ENCODE results near the gene RTN1. TPM values are rescaled to one million over a fixed set of nuclear protein-coding genes. Genes with fewer than 3 reads are reported as not detected.

RTN1 gene
- total RNA-seq, 4 donors from 2014 or later, result 2.4 to 4.9 (median 4.6) TPM; not detected in 1

- intact Hi-C loops (cut with DNase I; ENCODE audit: low total_unique reads) (no loop called here), in situ Hi-C loops (cut with MboI; ENCODE audit: low pct_ligation_motif_present in 1 of 4, low pct_unique_long_range_greater_than_20kb in 1 of 4, low sequenced_read_pairs in 3 of 4) (loop anchor here in 1 of 4 donors (25.0 kb wide), 1 partner anchor 281 kb away; the partner anchor contains the start of gene LRRC9)
- TF ChIP-seq CTCF (IDR thresholded peaks at IDR 0.05), result peak in 1 of 5 experiments; percentile 12
- TF ChIP-seq EP300 (IDR thresholded peaks at IDR 0.05; ENCODE audit: low read depth), result no peak
- H3K4me1 ChIP-seq, result peaks cover 0 to 9% (median 5%) of the 10 kb centered on the region in 4 donors
- DNase-seq, result no peak
- no peak overlapping the region for H3K27ac ChIP-seq
- WGBS, 2 donors (ENCODE audit: low coverage in 1 of 2), result 36% methylated on average over 3 of the region's 3 CpGs; no CpG with 5 or more reads in 1 of the 2 donors
- H3K4me3 ChIP-seq, result no peak overlapping the region
- H3K9me3 ChIP-seq, result no peaks in the 10 kb centered on the region
- H3K27me3 ChIP-seq, result peaks cover 45% of the 10 kb centered on the region
- no peaks in the 10 kb centered on the region for H3K36me3 ChIP-seq
Observed at GRCh38 chr14:59631237-59631636, 239.3 kb downstream of the RTN1 start.

DNA sequence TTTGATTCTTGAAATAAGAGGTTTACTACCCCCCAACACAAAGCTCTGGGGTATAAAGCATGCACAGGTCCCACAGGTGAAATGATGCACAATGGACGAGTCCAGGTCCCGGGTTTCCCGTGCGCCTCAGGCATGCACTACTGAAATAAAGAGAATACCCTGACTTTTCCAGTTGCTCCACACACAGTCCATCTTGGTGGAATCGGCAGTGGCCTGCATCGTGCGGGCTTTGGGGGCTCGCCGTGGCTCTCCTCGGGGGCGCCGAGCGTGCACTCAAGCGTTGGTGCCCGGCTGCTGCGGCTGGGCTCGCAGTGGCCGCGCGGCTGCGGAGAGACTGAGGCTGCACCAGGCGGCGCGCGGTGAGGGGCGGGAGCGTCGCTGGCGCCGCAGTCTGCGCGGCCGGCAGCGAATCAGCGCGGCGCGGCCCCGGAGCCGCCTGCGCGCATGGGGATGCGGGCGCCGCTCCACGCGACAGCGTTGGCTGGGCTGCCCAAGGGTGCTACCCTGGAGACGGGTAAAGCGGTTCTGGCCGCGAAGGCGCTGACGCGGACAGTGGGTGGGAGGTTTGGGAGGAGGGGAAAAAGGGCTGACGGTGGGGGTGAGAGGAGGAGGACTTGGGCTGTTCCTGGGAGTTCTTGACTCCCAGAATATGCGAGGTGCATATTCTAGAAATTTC, 240.2 kb downstream of the RTN1 start:
- H3K27me3 ChIP-seq, result peaks cover 53% of the 10 kb centered on the region
- 2 to 12% methylated on average over 4 to 21 of the region's 57 CpGs for WGBS, 2 donors (ENCODE audit: low coverage in 1 of 2)
- peak overlapping the region in 2 of 4 donors; percentile 17 to 35 for H3K4me3 ChIP-seq
- H3K4me1 ChIP-seq, result peaks cover 0 to 9% (median 5%) of the 10 kb centered on the region in 4 donors
- no peak overlapping the region for H3K27ac ChIP-seq
- DNase-seq, result no peak
- in situ Hi-C loops (cut with MboI; ENCODE audit: low pct_ligation_motif_present in 1 of 4, low pct_unique_long_range_greater_than_20kb in 1 of 4, low sequenced_read_pairs in 3 of 4), result loop anchor here in 1 of 4 donors (25.0 kb wide), 1 partner anchor 282 kb away; the partner anchor contains the start of gene LRRC9
- intact Hi-C loops (cut with DNase I; ENCODE audit: low total_unique reads), result no loop called here
- H3K9me3 ChIP-seq, result no peaks in the 10 kb centered on the region
- no peaks in the 10 kb centered on the region for H3K36me3 ChIP-seq
- TF ChIP-seq CTCF (IDR thresholded peaks at IDR 0.05) (no peak), POLR2A (IDR thresholded peaks at IDR 0.05) (no peak), POLR2AphosphoS5 (IDR thresholded peaks at IDR 0.05) (no peak), EP300 (IDR thresholded peaks at IDR 0.05; ENCODE audit: low read depth) (no peak)

DNA sequence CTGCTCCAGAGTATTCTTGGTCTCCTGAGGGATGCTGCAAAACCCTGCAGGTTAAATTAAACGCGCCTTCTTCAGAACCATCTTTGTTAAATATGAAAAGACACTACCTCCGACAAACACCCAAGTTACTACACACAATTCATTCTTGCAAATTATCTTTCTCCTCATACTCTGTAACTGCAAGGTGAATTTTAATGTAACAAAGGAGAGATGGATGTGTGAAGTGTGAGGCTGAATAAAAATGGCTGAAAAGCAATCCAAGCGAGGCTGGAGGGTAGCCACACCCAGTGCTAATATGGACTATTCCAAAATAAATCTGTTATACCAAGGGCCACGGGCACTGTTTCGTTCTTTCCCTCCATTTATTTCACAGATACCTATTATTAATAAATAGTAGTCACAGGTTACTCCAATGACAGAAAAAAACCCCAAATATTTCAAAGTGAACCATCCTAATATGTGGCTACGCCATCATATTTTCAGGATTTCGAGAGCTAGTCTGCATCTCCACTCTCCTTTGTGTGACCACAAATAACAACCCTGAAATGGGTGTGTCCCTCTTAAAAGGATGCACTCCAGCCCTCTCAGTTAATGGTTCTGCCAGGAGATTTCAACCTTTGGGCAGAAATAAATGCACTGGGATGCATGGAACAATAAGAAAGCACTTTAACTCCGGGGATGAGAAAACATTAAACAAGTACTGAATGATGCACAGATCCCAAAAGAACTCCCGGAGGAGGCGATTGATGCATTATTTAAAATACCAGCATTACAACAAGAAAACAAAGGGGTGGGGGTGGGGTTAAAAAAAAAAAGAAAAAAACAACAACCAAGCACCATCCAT, 240.9 kb downstream of the RTN1 start:
- TF ChIP-seq EP300 (IDR thresholded peaks at IDR 0.05; ENCODE audit: low read depth) (no peak), CTCF (IDR thresholded peaks at IDR 0.05) (no peak), POLR2A (IDR thresholded peaks at IDR 0.05) (no peak), POLR2AphosphoS5 (IDR thresholded peaks at IDR 0.05) (no peak)
- H3K9me3 ChIP-seq, result no peaks in the 10 kb centered on the region
- H3K27ac ChIP-seq, result no peak overlapping the region
- H3K4me1 ChIP-seq, result peaks cover 0 to 9% (median 5%) of the 10 kb centered on the region in 4 donors
- in situ Hi-C loops (cut with MboI; ENCODE audit: low pct_ligation_motif_present in 1 of 4, low pct_unique_long_range_greater_than_20kb in 1 of 4, low sequenced_read_pairs in 3 of 4) (loop anchor here in 1 of 4 donors (25.0 kb wide), 1 partner anchor 283 kb away; the partner anchor contains the start of gene LRRC9), intact Hi-C loops (cut with DNase I; ENCODE audit: low total_unique reads) (no loop called here)
- 65 to 77% methylated on average over 8 to 11 of the region's 11 CpGs for WGBS, 2 donors (ENCODE audit: low coverage in 1 of 2)
- DNase-seq, result no peak
- H3K27me3 ChIP-seq, result peaks cover 53% of the 10 kb centered on the region
- no peaks in the 10 kb centered on the region for H3K36me3 ChIP-seq
- H3K4me3 ChIP-seq, result peak overlapping the region in 1 of 4 donors; percentile 35

DNA sequence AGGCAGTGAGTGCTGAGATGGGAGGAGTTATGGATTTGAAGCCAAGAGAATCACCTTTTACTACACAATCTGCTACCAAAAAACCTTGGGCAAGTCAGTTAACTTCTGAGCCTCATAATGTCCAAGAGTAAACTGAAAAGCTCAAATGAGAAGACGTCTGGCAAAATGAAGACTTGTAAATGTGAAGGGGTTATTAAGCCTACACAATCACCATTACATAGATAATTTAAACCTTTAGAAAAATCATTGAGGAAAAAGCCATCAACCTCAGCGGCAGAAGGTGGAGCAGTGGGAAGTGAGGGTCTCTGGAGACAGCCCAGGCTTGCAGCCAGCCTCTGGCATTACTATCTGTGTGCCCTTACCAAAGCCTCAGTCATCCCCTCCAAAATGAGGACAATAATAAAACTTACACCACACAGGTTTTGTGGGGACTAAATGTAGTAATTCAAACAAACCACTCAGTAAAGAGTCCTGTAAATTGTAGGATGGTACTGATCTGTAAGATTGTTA, 243.5 kb downstream of the RTN1 start:
- in situ Hi-C loops (cut with MboI; ENCODE audit: low pct_ligation_motif_present in 1 of 4, low pct_unique_long_range_greater_than_20kb in 1 of 4, low sequenced_read_pairs in 3 of 4), result loop anchor here in 1 of 4 donors (25.0 kb wide), 1 partner anchor 285 kb away; the partner anchor contains the start of gene LRRC9
- Histone ChIP-seq H3K4me1 (peaks cover 0 to 9% (median 5%) of the 10 kb centered on the region in 4 donors), H3K36me3 (no peaks in the 10 kb centered on the region), H3K27ac (no peak overlapping the region), H3K4me3 (no peak overlapping the region), H3K9me3 (no peaks in the 10 kb centered on the region), H3K27me3 (peaks cover 48% of the 10 kb centered on the region)
- no peak for DNase-seq
- 56 to 65% methylated on average over 2 of the region's 2 CpGs for WGBS, 2 donors (ENCODE audit: low coverage in 1 of 2)
- intact Hi-C loops (cut with DNase I; ENCODE audit: low total_unique reads), result no loop called here
- TF ChIP-seq EP300 (IDR thresholded peaks at IDR 0.05; ENCODE audit: low read depth) (no peak), POLR2AphosphoS5 (IDR thresholded peaks at IDR 0.05) (no peak), CTCF (IDR thresholded peaks at IDR 0.05) (no peak), POLR2A (IDR thresholded peaks at IDR 0.05) (no peak)

Data from transverse colon (tissue), 4 donors.